Measurements from ENCODE around the gene SMIM35.

DNA sequence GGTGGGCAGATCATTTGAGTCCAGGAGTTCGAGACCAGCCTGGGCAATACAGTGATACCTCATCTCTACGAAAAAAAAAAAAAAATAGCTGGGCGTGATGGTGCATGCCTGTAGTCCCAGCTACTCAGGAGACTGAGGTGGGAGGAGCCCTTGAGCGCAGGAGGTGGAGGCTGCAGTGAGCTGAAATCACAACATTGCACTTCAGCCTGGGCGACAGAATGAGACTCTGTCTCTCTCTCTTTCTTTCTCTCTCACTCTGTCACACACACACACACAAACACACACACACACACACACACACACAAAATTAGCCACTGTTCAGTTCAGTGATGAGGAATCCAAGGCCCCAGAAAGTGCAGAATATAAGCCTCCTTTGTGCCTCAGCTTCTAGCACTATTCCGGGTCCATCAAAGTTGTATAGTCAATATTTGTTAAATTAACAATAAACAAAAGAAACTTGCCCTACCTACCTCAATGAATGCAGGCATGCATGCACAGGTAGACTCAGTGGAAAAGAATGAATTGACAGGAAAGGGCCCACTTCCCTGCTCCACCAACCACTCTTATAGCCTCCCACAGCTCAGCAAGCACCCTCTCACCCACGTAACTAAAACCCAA is 3.9 kb upstream of the SMIM35 start:
- TF ChIP-seq POLR2A (IDR thresholded peaks at IDR 0.05) (no peak), CTCF (IDR thresholded peaks at IDR 0.05) (no peak), POLR2AphosphoS5 (IDR thresholded peaks at IDR 0.05) (no peak)
